Measurements from ENCODE around the gene GPX5. TPM values are rescaled to one million over a fixed set of nuclear protein-coding genes. Genes with fewer than 3 reads are reported as not detected.

GPX5 gene
- total and polyA plus RNA-seq, 10 of the 15 experiments (the other 5 are each of a cell fraction or from before 2014, with no cell fraction given), result not detected

- no peaks in the 10 kb centered on the region; the same call in 2 of the 3 replicates for H3K9me3 ChIP-seq (replicated peaks; ENCODE audit: control insufficient read depth, insufficient read depth, low read length)
- CTCF ChIA-PET, result no interaction called here
- H4K20me1 ChIP-seq (ENCODE audit: control insufficient read depth, insufficient read depth), result no peaks in the 10 kb centered on the region
- POLR2A ChIA-PET, result interaction anchor here (0.6 kb wide), 1 partner anchor 409 kb away, joined by 3 read pairs; the partner anchor contains the start of gene ZNF165
- H3K27ac ChIP-seq (ENCODE audit: control insufficient read depth, insufficient read depth), result no peak overlapping the region
- RAD21 ChIA-PET (ENCODE audit: unreplicated experiment), result interaction anchor here (0.6 kb wide), 1 partner anchor 9 kb away, joined by 3 read pairs; no protein-coding TSS in a partner anchor
- H3K27me3 ChIP-seq (replicated peaks in 1 of 2; ENCODE audit: control insufficient read depth in 2 of 2, insufficient read depth in 2 of 2, low read length in 1 of 2), result no peaks in the 10 kb centered on the region
- peak overlapping the region; percentile 38 for H2AFZ ChIP-seq (ENCODE audit: control insufficient read depth, low read depth, low read length)
- H3K4me3 ChIP-seq, result peak overlapping the region; percentile 25; the same call in 1 of the 2 replicates
- H3K79me2 ChIP-seq (ENCODE audit: control insufficient read depth, insufficient read depth, low read length), result no peaks in the 10 kb centered on the region
- H3K9ac ChIP-seq (ENCODE audit: control insufficient read depth, insufficient read depth, low read length), result no peak overlapping the region; the same call in 1 of the 2 replicates
- FAIRE-seq (no peak), DNase-seq (ENCODE audit: low read depth, low spot score) (peak; percentile 66), ATAC-seq (peak; percentile 28)
- BruUV-seq (replicated peaks), result no TSS peak
- WGBS (ENCODE audit: insufficient coverage, insufficient replicate concordance, low lambda C conversion rate, missing lambda C conversion rate), result 12% methylated on average over 14 of the region's 14 CpGs
- H3K36me3 ChIP-seq (ENCODE audit: control insufficient read depth in 2 of 2, insufficient read depth in 2 of 2, low read length in 1 of 2), result no peaks in the 10 kb centered on the region
- SMC1A ChIA-PET (ENCODE audit: uncharacterized antibody, unreplicated experiment), result interaction anchor here (0.8 kb wide), 1 partner anchor 16 kb away, joined by 3 read pairs; no protein-coding TSS in a partner anchor
- intact Hi-C loops (cut with micrococcal nuclease; ENCODE audit: unreplicated experiment) (loop anchor here (5.0 kb wide), 1 partner anchor 92 kb away; the partner anchor contains the start of gene ZSCAN12), in situ Hi-C loops (cut with MboI) (no loop called here)
- no peaks in the 10 kb centered on the region for H3K4me1 ChIP-seq (ENCODE audit: control insufficient read depth, insufficient read depth, low read length)
- H3K4me2 ChIP-seq (ENCODE audit: control insufficient read depth, insufficient read depth), result peak overlapping the region; percentile 39
- TF ChIP-seq SREBF2 (IDR thresholded peaks at IDR 0.05; ENCODE audit: low read length), result peak; percentile 88
- no peak for TF ChIP-seq ZZZ3 (IDR thresholded peaks at IDR 0.05; ENCODE audit: control insufficient read depth, insufficient read length, low read depth)
- TF ChIP-seq, protein P1, sequence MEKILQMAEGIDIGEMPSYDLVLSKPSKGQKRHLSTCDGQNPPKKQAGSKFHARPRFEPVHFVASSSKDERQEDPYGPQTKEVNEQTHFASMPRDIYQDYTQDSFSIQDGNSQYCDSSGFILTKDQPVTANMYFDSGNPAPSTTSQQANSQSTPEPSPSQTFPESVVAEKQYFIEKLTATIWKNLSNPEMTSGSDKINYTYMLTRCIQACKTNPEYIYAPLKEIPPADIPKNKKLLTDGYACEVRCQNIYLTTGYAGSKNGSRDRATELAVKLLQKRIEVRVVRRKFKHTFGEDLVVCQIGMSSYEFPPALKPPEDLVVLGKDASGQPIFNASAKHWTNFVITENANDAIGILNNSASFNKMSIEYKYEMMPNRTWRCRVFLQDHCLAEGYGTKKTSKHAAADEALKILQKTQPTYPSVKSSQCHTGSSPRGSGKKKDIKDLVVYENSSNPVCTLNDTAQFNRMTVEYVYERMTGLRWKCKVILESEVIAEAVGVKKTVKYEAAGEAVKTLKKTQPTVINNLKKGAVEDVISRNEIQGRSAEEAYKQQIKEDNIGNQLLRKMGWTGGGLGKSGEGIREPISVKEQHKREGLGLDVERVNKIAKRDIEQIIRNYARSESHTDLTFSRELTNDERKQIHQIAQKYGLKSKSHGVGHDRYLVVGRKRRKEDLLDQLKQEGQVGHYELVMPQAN (conservative IDR thresholded peaks at IDR 0.05), result no peak
- peak; percentile 62; the same call in 1 of the 2 replicates for TF ChIP-seq ZBTB40 (IDR thresholded peaks at IDR 0.05; ENCODE audit: borderline replicate concordance)
- no peak for TF ChIP-seq STAT1 (conservative IDR thresholded peaks at IDR 0.05)
- no peak for TF ChIP-seq EGR1 (IDR thresholded peaks at IDR 0.05; ENCODE audit: borderline replicate concordance in 1 of 2, low read depth in 2 of 2, low read length in 2 of 2)
- TF ChIP-seq, protein P2, sequence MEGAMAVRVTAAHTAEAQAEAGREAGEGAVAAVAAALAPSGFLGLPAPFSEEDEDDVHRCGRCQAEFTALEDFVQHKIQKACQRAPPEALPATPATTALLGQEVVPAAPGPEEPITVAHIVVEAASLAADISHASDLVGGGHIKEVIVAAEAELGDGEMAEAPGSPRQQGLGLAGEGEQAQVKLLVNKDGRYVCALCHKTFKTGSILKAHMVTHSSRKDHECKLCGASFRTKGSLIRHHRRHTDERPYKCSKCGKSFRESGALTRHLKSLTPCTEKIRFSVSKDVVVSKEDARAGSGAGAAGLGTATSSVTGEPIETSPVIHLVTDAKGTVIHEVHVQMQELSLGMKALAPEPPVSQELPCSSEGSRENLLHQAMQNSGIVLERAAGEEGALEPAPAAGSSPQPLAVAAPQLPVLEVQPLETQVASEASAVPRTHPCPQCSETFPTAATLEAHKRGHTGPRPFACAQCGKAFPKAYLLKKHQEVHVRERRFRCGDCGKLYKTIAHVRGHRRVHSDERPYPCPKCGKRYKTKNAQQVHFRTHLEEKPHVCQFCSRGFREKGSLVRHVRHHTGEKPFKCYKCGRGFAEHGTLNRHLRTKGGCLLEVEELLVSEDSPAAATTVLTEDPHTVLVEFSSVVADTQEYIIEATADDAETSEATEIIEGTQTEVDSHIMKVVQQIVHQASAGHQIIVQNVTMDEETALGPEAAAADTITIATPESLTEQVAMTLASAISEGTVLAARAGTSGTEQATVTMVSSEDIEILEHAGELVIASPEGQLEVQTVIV (IDR thresholded peaks at IDR 0.05; ENCODE audit: borderline replicate concordance, partially characterized antibody), result no peak
- no peak for TF ChIP-seq NR2F1 (conservative IDR thresholded peaks at IDR 0.05)
- TF ChIP-seq BCL3 (IDR thresholded peaks at IDR 0.05; ENCODE audit: borderline replicate concordance, insufficient read depth, low read depth, low read length, poor library complexity, severe bottlenecking), result no peak
- no peak for TF ChIP-seq MEF2A (IDR thresholded peaks at IDR 0.05; ENCODE audit: insufficient read depth, low read depth, low read length)
Observed at GRCh38 chr6:28488916-28489365, 36.7 kb upstream of the GPX5 start.
